Ovary (tissue), 9 donors: ENCODE data around the gene LAMA1. TPM values are rescaled to one million over a fixed set of nuclear protein-coding genes. Genes with fewer than 3 reads are reported as not detected.

Experiments
- DNase-seq, 5 donors: peaks; one replicate each; pipeline ENCODE4 v3.0.0-alpha.2; 2019 to 2020
- H3K27ac ChIP-seq, 2 donors: fragments of 200-600 bp; one replicate each; pipeline versions ENCODE4 v1.5.1 to v1.8.0; 2019 to 2022
- H3K27me3 ChIP-seq: fragments of 200-600 bp; one replicate; pipeline ENCODE4 v1.8.0; 2022
- H3K36me3 ChIP-seq: fragments of 200-600 bp; sonication (generic); one replicate; pipeline ENCODE4 v1.5.1; 2019
- H3K4me1 ChIP-seq: one replicate; pipeline ENCODE4 v1.8.1; 2013; ENCODE audit warnings: mild to moderate bottlenecking, moderate library complexity; ENCODE audit not compliant: insufficient read depth
- H3K4me3 ChIP-seq: fragments of 200-600 bp; sonication (generic); one replicate; pipeline ENCODE4 v1.5.1; 2017
- H3K9me3 ChIP-seq, 2 donors: fragments of 200-600 bp in 1 of 2; sonication (generic) in 1 of 2; one replicate each; pipeline versions ENCODE4 v1.5.1 to v1.8.1; 2013 to 2019; ENCODE audit warnings: mild to moderate bottlenecking in 1 of 2, moderate library complexity in 1 of 2
- EP300 ChIP-seq: sonication (generic); formaldehyde crosslinking; IDR thresholded peaks from one replicate; pipeline ENCODE4 v1.6.1; 2017; ENCODE audit warnings: antibody characterized with exemption
- POLR2A ChIP-seq: fragments of 450-650 bp; IDR thresholded peaks from one replicate; pipeline ENCODE4 v1.6.1; 2017; ENCODE audit warnings: antibody characterized with exemption, mild to moderate bottlenecking, moderate library complexity
- WGBS, 3 donors: extraction: QIAGEN DNeasy Blood & Tissue Kit in 1 of 3; methylation state at CpG; one replicate each; pipeline versions ENCODE4 v1.1.5 to v1.1.7; 2013 to 2017; 5-methylcytosine and 5-hydroxymethylcytosine counted together
- intact Hi-C, 4 donors: fragments of 100-400 bp; cut with DNase I; formaldehyde crosslinking; loops; one replicate each; pipeline versions ENCODE4 v1.11.0 to v1.15.1; 2022 to 2023
- polyA plus RNA-seq, 2 donors: library from polyadenylated mRNA; stranded (reverse); fragments of 200-250 nt in 1 of 2; fragments of 350-450 nt in 1 of 2; fragmentation: Illumina TruSeq in 1 of 2; extraction: RNeasy Lipid Tissue Mini Kit (QIAGEN cat#74804) in 1 of 2; gene quantifications; one replicate each; pipeline ENCODE4 v1.2.3, GENCODE V29; 2013 to 2014
- total RNA-seq, 7 donors: library from RNA; depleted of rRNA in 2 of 7; stranded (reverse); fragments of >200 nt in 2 of 7; fragmentation: NEBNext Ultra II Directional in 3 of 7; extraction: Animal tissue kit (Norgen Biotek cat#: 25700) in 3 of 7; gene quantifications; one replicate each; pipeline versions ENCODE4 v1.1.0 to v1.2.4, GENCODE V29; 2016 to 2023
- TF ChIP-seq, protein P1 (sequence below), 3 donors: fragments of 450-650 bp in 2 of 3; fragments of 200-600 bp in 1 of 3; IDR thresholded peaks; one replicate each; pipeline versions ENCODE4 v1.5.1 to v1.8.0; 2016 to 2022; ENCODE audit warnings: antibody characterized with exemption in 3 of 3, mild to moderate bottlenecking in 1 of 3
- donor health status: DM: no; HTN: no; CAD: no; lungs with moderate emphysema.
- donor health status: DM: no; HTN: no; CAD: no.
- donor health status: Bipolar disorder and iron deficiency.
- donor health status: DM: yes; HTN: yes; CAD: no.
- donor health status: DM: no; HTN: no; CAD: no.
- donor health status: DM: yes; HTN: yes; CAD: no.

The LAMA1 gene
- total and polyA plus RNA-seq, 9 donors, result 1.1 to 10.8 (median 3.8) TPM

DNA sequence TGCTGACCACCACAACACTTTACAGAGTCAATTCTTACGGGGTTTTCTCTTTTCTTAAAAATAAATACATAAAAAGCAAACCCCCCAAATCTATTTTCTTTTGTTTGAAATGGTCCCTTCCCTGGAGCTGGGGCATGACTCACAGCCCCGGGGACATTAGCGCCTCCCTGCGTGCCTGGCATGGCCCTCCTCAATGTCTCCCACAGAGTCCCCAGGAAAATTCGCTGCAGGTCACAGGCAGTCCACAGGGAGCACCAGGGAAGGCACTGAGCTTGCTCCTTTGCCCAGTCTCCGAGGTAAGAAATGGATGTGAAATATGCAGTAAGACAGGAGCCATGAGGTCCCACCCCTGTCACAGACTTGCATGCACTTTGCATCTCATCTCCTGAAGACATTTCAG lies 142.5 kb downstream of the LAMA1 start:
- Histone ChIP-seq H3K9me3 (no peaks in the 10 kb centered on the region), H3K4me1 (no peaks in the 10 kb centered on the region), H3K4me3 (no peak overlapping the region), H3K36me3 (no peaks in the 10 kb centered on the region), H3K27me3 (no peaks in the 10 kb centered on the region), H3K27ac (no peak overlapping the region)
- intact Hi-C loops, result no loop called here
- DNase-seq, result no peak
- TF ChIP-seq POLR2A, result no peak
- TF ChIP-seq, protein P1, sequence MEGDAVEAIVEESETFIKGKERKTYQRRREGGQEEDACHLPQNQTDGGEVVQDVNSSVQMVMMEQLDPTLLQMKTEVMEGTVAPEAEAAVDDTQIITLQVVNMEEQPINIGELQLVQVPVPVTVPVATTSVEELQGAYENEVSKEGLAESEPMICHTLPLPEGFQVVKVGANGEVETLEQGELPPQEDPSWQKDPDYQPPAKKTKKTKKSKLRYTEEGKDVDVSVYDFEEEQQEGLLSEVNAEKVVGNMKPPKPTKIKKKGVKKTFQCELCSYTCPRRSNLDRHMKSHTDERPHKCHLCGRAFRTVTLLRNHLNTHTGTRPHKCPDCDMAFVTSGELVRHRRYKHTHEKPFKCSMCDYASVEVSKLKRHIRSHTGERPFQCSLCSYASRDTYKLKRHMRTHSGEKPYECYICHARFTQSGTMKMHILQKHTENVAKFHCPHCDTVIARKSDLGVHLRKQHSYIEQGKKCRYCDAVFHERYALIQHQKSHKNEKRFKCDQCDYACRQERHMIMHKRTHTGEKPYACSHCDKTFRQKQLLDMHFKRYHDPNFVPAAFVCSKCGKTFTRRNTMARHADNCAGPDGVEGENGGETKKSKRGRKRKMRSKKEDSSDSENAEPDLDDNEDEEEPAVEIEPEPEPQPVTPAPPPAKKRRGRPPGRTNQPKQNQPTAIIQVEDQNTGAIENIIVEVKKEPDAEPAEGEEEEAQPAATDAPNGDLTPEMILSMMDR (IDR thresholded peaks at IDR 0.05), result no peak
- no peak for TF ChIP-seq EP300
- WGBS, 3 donors, result 93 to 95% (median 93%) methylated on average over 6 of the region's 6 CpGs

DNA sequence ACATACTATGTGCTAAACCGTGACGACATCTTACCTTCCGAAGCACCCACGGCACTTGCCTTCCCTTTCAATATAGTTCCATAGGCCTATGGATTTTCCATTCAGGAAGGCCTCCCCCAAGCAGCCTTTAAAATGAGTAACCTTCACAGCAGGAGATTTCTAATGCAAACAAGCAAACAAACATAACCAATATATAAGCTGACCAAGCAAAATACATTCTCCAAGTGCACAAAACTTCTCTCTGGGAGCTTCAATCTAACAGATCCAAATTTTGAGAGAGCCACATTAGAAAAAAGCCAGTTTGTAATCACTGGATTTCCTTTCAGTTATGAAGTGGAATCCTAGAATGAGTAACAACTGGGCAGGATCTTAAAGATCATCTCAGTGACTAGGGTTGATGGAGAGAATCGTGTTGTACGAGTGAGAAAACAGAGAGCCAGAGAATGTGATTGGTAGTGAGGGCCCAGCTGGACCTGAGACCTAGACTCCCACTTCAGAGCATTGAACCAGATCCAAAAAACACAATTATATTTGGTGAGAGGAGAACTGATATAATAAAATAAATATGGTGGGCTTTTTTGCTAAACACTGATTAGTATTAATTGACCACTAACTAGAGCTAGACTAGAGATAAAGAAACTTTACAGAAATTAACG lies 145.6 kb downstream of the LAMA1 start:
- intact Hi-C loops, result no loop called here
- H3K27ac ChIP-seq, result no peak overlapping the region
- no peaks in the 10 kb centered on the region for H3K27me3 ChIP-seq
- H3K4me3 ChIP-seq, result no peak overlapping the region
- DNase-seq, result no peak
- H3K36me3 ChIP-seq, result no peaks in the 10 kb centered on the region
- WGBS, 3 donors, result 61 to 69% (median 65%) methylated on average over 7 of the region's 7 CpGs
- H3K4me1 ChIP-seq, result no peaks in the 10 kb centered on the region
- H3K9me3 ChIP-seq, result no peaks in the 10 kb centered on the region
- TF ChIP-seq EP300 (no peak), POLR2A (no peak)
- TF ChIP-seq, protein P1 (IDR thresholded peaks at IDR 0.05), result no peak

DNA sequence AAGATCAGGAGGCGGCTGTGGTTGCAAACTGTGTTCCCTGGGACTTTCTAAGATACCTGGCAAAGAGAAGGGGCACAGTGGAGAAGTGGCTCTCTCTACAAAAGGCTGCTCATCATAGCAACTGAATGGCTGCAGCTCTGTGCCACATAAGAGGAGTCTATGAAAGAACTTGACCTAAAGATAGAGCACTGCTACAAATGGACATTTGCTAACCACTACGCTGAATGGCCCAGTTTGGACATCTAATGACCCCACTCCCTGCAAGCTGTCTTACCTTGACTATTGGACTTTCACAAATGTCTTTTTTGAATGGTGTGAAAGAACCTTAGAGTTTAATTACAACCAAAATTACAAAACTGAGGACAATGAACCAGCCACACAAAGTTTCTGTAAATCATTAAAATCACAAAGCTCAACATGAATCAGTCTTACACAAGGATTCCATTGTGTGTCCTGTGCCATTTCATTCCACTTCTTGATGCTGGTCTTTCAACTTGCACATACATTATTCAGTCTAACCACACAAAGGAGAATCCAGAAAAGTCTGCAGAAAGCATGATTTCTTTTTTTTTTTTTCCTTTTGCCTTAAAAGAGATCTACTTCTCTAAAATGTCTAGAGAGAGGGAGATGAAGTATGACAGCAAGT lies 154.0 kb downstream of the LAMA1 start:
- intact Hi-C loops, result no loop called here
- DNase-seq, result no peak
- Histone ChIP-seq H3K36me3 (no peaks in the 10 kb centered on the region), H3K27me3 (no peaks in the 10 kb centered on the region), H3K27ac (no peak overlapping the region), H3K4me1 (no peaks in the 10 kb centered on the region), H3K4me3 (no peak overlapping the region), H3K9me3 (no peaks in the 10 kb centered on the region)
- WGBS, 3 donors, result 93 to 97% (median 96%) methylated on average over 2 of the region's 2 CpGs
- TF ChIP-seq, protein P1 (IDR thresholded peaks at IDR 0.05), result no peak
- TF ChIP-seq EP300 (no peak), POLR2A (no peak)

DNA sequence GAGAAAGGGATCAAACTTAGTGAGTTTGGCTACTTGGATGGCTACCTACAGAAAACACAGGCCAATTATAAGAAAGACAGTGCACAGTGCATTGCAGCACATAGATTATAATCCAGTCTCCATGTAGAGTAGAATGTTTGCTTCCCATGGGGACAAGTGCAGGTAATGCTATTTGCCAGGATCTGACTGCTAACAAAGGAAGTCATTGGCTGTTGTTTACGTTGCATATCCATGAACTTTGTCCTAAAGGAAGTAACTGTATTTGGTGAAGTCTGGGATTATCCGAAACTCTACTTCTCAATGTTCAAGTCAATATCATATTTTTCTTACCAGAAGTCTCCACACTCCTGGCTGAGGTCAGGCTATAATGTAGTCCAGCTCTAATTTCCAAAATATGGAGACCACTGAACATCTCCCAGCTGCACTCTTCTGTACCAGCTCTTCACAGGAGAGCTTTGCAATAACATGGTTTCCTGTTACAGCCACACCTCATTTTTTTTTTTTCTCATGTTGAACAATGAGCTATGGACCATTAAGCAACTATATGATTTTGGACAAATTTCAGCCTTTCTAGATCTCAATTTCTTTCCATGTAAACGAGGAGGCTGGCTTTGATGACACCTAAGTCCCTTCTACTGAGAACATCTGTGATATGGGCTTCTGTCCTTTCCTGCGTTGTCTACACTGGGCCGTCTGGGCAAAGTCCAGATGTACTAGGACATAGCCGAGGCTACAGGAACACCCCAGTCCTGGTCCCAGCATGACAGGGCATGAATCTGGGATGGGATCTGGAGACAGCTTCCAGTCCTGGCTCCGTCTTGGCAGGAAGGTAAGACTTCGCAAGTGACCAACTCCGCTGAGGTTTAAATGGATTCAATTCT lies 154.8 kb downstream of the LAMA1 start:
- intact Hi-C loops, result no loop called here
- Histone ChIP-seq H3K27ac (no peak overlapping the region), H3K27me3 (no peaks in the 10 kb centered on the region), H3K9me3 (no peaks in the 10 kb centered on the region), H3K4me1 (no peaks in the 10 kb centered on the region), H3K36me3 (no peaks in the 10 kb centered on the region), H3K4me3 (no peak overlapping the region)
- no peak for TF ChIP-seq EP300
- TF ChIP-seq POLR2A, result no peak
- TF ChIP-seq, protein P1 (IDR thresholded peaks at IDR 0.05), result no peak
- WGBS, 3 donors, result 88 to 93% (median 89%) methylated on average over 9 of the region's 9 CpGs
- no peak for DNase-seq
